Kidney tubule cell (primary cell): ENCODE data around the gene LYSMD1.
"Not testable (repeated sequence)": the region's sequence is repeated elsewhere in the genome, so short reads cannot be mapped to it uniquely, and the experiment has no call there.

ENCODE experiments used
- DNase-seq: peaks from one replicate; pipeline ENCODE4 v3.0.0-alpha.2; 2018; ENCODE audit warnings: low spot score

Gene LYSMD1

GRCh38 chr1:151165738-151166504 lies at the start of gene LYSMD1, which contains the start of gene SCNM1:
TSS of gene LYSMD1 (minus strand) at chr1:151165902. CDS start at chr1:151165258, 644 bp downstream.
TSS of gene SCNM1 (plus strand) at chr1:151166144. CDS start at chr1:151166153, 9 bp downstream.
- DNase-seq, result peak; percentile 99

GRCh38 chr1:151213560-151213959 lies 47.9 kb upstream of the LYSMD1 start:
- no peak for DNase-seq

- DNase-seq, result peak; percentile 57
Measured at GRCh38 chr1:151211972-151212705, 46.4 kb upstream of the LYSMD1 start.

- peak; percentile 71 for DNase-seq
Measured at GRCh38 chr1:151210830-151211229, 45.1 kb upstream of the LYSMD1 start.

GRCh38 chr1:151205381-151205965 lies 39.8 kb upstream of the LYSMD1 start:
- DNase-seq, result peak; percentile 15

GRCh38 chr1:151199873-151200581 lies 34.3 kb upstream of the LYSMD1 start:
- DNase-seq, result peak; percentile 94

- peak; percentile 98 for DNase-seq
Measured at GRCh38 chr1:151198254-151199127, 32.8 kb upstream of the LYSMD1 start, which contains the start of gene PIP5K1A. TSS of gene PIP5K1A (plus strand) at chr1:151198552. CDS start at chr1:151198997, 445 bp downstream.

GRCh38 chr1:151197863-151198253 lies 32.2 kb upstream of the LYSMD1 start:
- DNase-seq, result no peak

GRCh38 chr1:151196292-151196800 lies 30.6 kb upstream of the LYSMD1 start:
- peak; percentile 91 for DNase-seq

- peak; percentile 95 for DNase-seq
Measured at GRCh38 chr1:151194894-151195594, 29.3 kb upstream of the LYSMD1 start.

- DNase-seq, result no peak
Measured at GRCh38 chr1:151193856-151194255, 28.2 kb upstream of the LYSMD1 start.

- DNase-seq, result no peak
Measured at GRCh38 chr1:151193304-151193703, 27.6 kb upstream of the LYSMD1 start.

- DNase-seq, result no peak
Measured at GRCh38 chr1:151192047-151192446, 26.3 kb upstream of the LYSMD1 start.

- DNase-seq, result peak; percentile 93
Measured at GRCh38 chr1:151189637-151190445, 24.1 kb upstream of the LYSMD1 start, which contains the start of gene VPS72. TSS of gene VPS72 (minus strand) at chr1:151190197. CDS start at chr1:151190121, 76 bp downstream.

GRCh38 chr1:151188667-151189066 lies 23.0 kb upstream of the LYSMD1 start:
- DNase-seq, result not testable (repeated sequence)

- no peak for DNase-seq
Measured at GRCh38 chr1:151187205-151187604, 21.5 kb upstream of the LYSMD1 start.

- no peak for DNase-seq
Measured at GRCh38 chr1:151184211-151184610, 18.5 kb upstream of the LYSMD1 start.

GRCh38 chr1:151176514-151177045 lies 10.9 kb upstream of the LYSMD1 start:
- no peak for DNase-seq

GRCh38 chr1:151175863-151176262 lies 10.2 kb upstream of the LYSMD1 start, which contains the start of gene TMOD4:
TSS of gene TMOD4 (minus strand) at chr1:151175981. CDS start at chr1:151174875, 1,106 bp downstream.
- DNase-seq, result no peak
